ENCODE data around the gene OR4X1. TPM values are rescaled to one million over a fixed set of nuclear protein-coding genes. Genes with fewer than 3 reads are reported as not detected.

The OR4X1 gene
- total and polyA plus RNA-seq, 4 donors = not detected

GRCh38 chr11:48261600-48261999 lies 2.1 kb upstream of the OR4X1 start:
- no peaks in the 10 kb centered on the region for H3K36me3 ChIP-seq (ENCODE audit: control insufficient read depth in 4 of 4, insufficient read depth in 4 of 4, low read length in 4 of 4)
- H3K9ac ChIP-seq (ENCODE audit: insufficient read depth in 1 of 2, low read length in 2 of 2) = no peak overlapping the region
- H3K4me1 ChIP-seq (ENCODE audit: control insufficient read depth in 5 of 5, insufficient read depth in 5 of 5, low read length in 5 of 5) = peaks cover 0 to 3% (median 0%) of the 10 kb centered on the region in 5 donors
- no peak overlapping the region for H3K27ac ChIP-seq (ENCODE audit: low read depth in 1 of 2, low read length in 1 of 2)
- ATAC-seq (ENCODE audit: insufficient read depth, low FRiP score) = no peak
- DNase-seq = no peak
- no peak overlapping the region for H3K4me3 ChIP-seq
- no peaks in the 10 kb centered on the region for H3K9me3 ChIP-seq (ENCODE audit: control insufficient read depth in 4 of 4, insufficient read depth in 3 of 4, low read length in 3 of 4)
- TF ChIP-seq CTCF (IDR thresholded peaks at IDR 0.05; ENCODE audit: control extremely low read depth, extremely low read depth) = no peak
- 85 to 86% methylated on average over 2 of the region's 2 CpGs for WGBS, 2 donors
- no peaks in the 10 kb centered on the region for H3K27me3 ChIP-seq (ENCODE audit: control insufficient read depth in 3 of 3, insufficient read depth in 3 of 3, low read length in 2 of 3)

DNA sequence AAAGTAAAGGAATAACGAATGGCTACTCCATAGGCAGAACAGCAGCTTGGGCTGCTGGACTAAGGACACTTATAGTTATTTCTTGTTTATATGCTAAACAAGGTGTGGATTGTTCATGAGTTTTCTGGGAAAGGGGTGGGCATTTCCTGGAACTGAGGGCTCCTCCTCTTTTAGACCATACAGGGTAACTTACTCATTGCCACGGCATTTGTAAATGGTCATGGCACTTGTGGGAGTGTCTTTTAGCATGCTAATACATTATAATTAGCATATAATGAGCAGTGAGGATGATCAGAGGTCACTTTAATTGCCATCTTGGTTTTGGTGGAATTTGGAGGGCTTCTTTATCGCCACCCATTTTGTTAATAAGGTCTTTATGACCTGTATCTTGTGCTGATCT lies 7.0 kb downstream of the OR4X1 start:
- H3K36me3 ChIP-seq (ENCODE audit: control insufficient read depth in 4 of 4, insufficient read depth in 4 of 4, low read length in 4 of 4) = no peaks in the 10 kb centered on the region
- peaks cover 0 to 4% (median under 1%) of the 10 kb centered on the region in 4 donors for H3K9me3 ChIP-seq (ENCODE audit: control insufficient read depth in 4 of 4, insufficient read depth in 3 of 4, low read length in 3 of 4)
- TF ChIP-seq CTCF (IDR thresholded peaks at IDR 0.05; ENCODE audit: control extremely low read depth, extremely low read depth) = no peak
- no peak overlapping the region for H3K9ac ChIP-seq (ENCODE audit: insufficient read depth in 1 of 2, low read length in 2 of 2)
- 78 to 79% methylated on average over 3 of the region's 3 CpGs for WGBS, 2 donors
- no peak overlapping the region for H3K27ac ChIP-seq (ENCODE audit: low read depth in 1 of 2, low read length in 1 of 2)
- no peak for ATAC-seq (ENCODE audit: insufficient read depth, low FRiP score)
- no peaks in the 10 kb centered on the region for H3K27me3 ChIP-seq (ENCODE audit: control insufficient read depth in 3 of 3, insufficient read depth in 3 of 3, low read length in 2 of 3)
- no peak overlapping the region for H3K4me3 ChIP-seq
- DNase-seq = no peak
- H3K4me1 ChIP-seq (ENCODE audit: control insufficient read depth in 5 of 5, insufficient read depth in 5 of 5, low read length in 5 of 5) = no peaks in the 10 kb centered on the region

- DNase-seq (no peak), ATAC-seq (ENCODE audit: insufficient read depth, low FRiP score) (no peak)
- TF ChIP-seq CTCF (IDR thresholded peaks at IDR 0.05; ENCODE audit: control extremely low read depth, extremely low read depth) = no peak
- H3K9ac ChIP-seq (ENCODE audit: insufficient read depth in 1 of 2, low read length in 2 of 2) = no peak overlapping the region
- no peak overlapping the region for H3K27ac ChIP-seq (ENCODE audit: low read depth in 1 of 2, low read length in 1 of 2)
- H3K4me1 ChIP-seq (ENCODE audit: control insufficient read depth in 5 of 5, insufficient read depth in 5 of 5, low read length in 5 of 5) = no peaks in the 10 kb centered on the region
- WGBS, 2 donors = 15 to 52% methylated on average over 1 of the region's 1 CpG
- peaks cover 0 to 4% (median under 1%) of the 10 kb centered on the region in 4 donors for H3K9me3 ChIP-seq (ENCODE audit: control insufficient read depth in 4 of 4, insufficient read depth in 3 of 4, low read length in 3 of 4)
- no peaks in the 10 kb centered on the region for H3K36me3 ChIP-seq (ENCODE audit: control insufficient read depth in 4 of 4, insufficient read depth in 4 of 4, low read length in 4 of 4)
- no peak overlapping the region for H3K4me3 ChIP-seq
- H3K27me3 ChIP-seq (ENCODE audit: control insufficient read depth in 3 of 3, insufficient read depth in 3 of 3, low read length in 2 of 3) = no peaks in the 10 kb centered on the region
These were observed 8.9 kb downstream of the OR4X1 start for GRCh38 chr11:48272606-48273005.

- Histone ChIP-seq H3K9ac (ENCODE audit: insufficient read depth in 1 of 2, low read length in 2 of 2) (no peak within 1 kb of the TSS), H3K9me3 (ENCODE audit: control insufficient read depth in 4 of 4, insufficient read depth in 3 of 4, low read length in 3 of 4) (peaks cover 0 to 9% (median 0%) of the 10 kb centered on the region in 4 donors), H3K27ac (ENCODE audit: low read depth in 1 of 2, low read length in 1 of 2) (no peak within 1 kb of the TSS), H3K27me3 (ENCODE audit: control insufficient read depth in 3 of 3, insufficient read depth in 3 of 3, low read length in 2 of 3) (no peaks in the 10 kb centered on the region), H3K36me3 (ENCODE audit: control insufficient read depth in 4 of 4, insufficient read depth in 4 of 4, low read length in 4 of 4) (no peaks in the 10 kb centered on the region), H3K4me1 (ENCODE audit: control insufficient read depth in 5 of 5, insufficient read depth in 5 of 5, low read length in 5 of 5) (no peaks in the 10 kb centered on the region), H3K4me3 (no peak within 1 kb of the TSS)
- WGBS, 2 donors = 65 to 82% methylated on average over 1 of the region's 1 CpG
- no peak for TF ChIP-seq CTCF (IDR thresholded peaks at IDR 0.05; ENCODE audit: control extremely low read depth, extremely low read depth)
- DNase-seq (no peak), ATAC-seq (ENCODE audit: insufficient read depth, low FRiP score) (no peak)
These were observed 42.3 kb downstream of the OR4X1 start, which contains the start of gene OR4S1 for GRCh38 chr11:48305923-48306322. Gene OR4S1, plus strand, starts transcription at chr11:48306223. Its CDS starts 0 bp downstream, at chr11:48306223.
